Measurements from ENCODE around the gene MYL3. TPM values are rescaled to one million over a fixed set of nuclear protein-coding genes. Genes with fewer than 3 reads are reported as not detected.

Gene MYL3
- polyA plus RNA-seq, 1 of the 3 experiments (the other 2 are of a cell fraction) = not detected

DNA sequence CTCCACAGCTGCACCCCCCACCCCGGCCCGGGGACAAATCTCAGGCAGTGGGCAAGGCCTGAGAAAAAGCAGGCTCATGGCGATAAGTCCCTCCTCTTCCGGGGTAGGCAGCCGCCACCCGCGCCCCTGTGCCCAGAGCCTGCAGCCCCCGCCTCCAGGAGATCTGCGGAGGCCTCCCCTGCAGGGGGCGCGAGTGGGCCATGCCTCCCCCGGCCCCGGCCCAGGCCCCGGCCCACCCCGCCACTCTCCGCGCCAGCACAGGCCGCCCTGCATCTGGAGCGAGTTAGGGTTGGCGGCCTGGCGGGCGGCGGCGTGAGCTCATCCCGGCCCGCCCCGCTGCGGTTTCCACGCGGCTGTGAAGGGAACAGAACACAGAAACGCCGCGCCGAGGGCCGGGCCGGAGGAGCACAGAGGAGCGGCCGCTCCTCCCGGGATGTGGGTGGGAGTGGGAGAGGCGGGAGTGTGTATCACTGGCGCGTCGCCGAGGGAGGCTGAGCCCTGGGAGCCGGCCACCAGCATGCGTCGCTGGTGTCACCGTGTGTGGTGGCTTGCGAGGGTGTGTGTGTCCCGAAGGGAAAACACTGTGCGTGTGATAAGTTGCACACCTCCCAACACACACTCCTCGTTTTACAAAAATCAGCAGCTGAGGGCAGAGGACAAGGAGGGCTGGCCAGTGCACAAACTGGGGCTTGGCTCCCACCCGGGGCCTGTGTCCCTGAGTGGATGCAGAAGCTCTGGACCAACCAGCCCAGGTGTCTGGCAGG lies 17.2 kb downstream of the MYL3 start:
- H3K4me2 ChIP-seq = peak overlapping the region; percentile 69
- WGBS (ENCODE audit: low lambda C conversion rate) = 24% methylated on average over 6 of the region's 53 CpGs
- CTCF ChIA-PET = interaction anchor here (0.6 to 8.4 kb wide), 54 partner anchors 11 to 630 kb away, joined by 3 to 72 read pairs (median 4); partner anchors contain the start of genes MYL3, NBEAL2, PTH1R and SCAP
- H2AFZ ChIP-seq (ENCODE audit: low read depth) = peak overlapping the region; percentile 90
- no peaks in the 10 kb centered on the region for H4K20me1 ChIP-seq (ENCODE audit: insufficient read depth)
- peaks cover 0 to 27% of the 10 kb centered on the region in 2 experiments; a peak in 2 of 4 replicates for H3K4me1 ChIP-seq (ENCODE audit: control insufficient read depth in 1 of 2, insufficient read depth in 2 of 2, low read depth in 1 of 2, low read length in 1 of 2)
- H3K27ac ChIP-seq (ENCODE audit: low read depth in 2 of 2, low read length in 1 of 2) = peak overlapping the region; percentile 38 to 98
- no peaks in the 10 kb centered on the region for H3F3A ChIP-seq (replicated peaks; ENCODE audit: insufficient read depth)
- H3K36me3 ChIP-seq (replicated peaks in 1 of 2; ENCODE audit: control insufficient read depth in 1 of 2, insufficient read depth in 2 of 2, low read length in 1 of 2) = no peaks in the 10 kb centered on the region
- H3K9me2 ChIP-seq = no peaks in the 10 kb centered on the region
- H3K9ac ChIP-seq = peak overlapping the region; percentile 72
- H3K9me3 ChIP-seq = peaks cover 4% of the 10 kb centered on the region; the same call in 1 of the 2 replicates
- H3K79me2 ChIP-seq (ENCODE audit: insufficient read depth) = no peaks in the 10 kb centered on the region
- peak; percentile 98 for DNase-seq
- TF ChIP-seq TAF1 (IDR thresholded peaks at IDR 0.05; ENCODE audit: borderline replicate concordance, low read depth, low read length) (peak; percentile 13; the same call in 1 of the 2 replicates), SMC3 (IDR thresholded peaks at IDR 0.05; ENCODE audit: low read depth, low read length) (peak; percentile 32; the same call in 1 of the 2 replicates), EP300 (IDR thresholded peaks at IDR 0.05; ENCODE audit: borderline replicate concordance in 1 of 2, low read depth in 1 of 2, low read length in 1 of 2) (peak in 1 of 2 experiments; percentile 21; a peak in 1 of 4 replicates), NRF1 (IDR thresholded peaks at IDR 0.05; ENCODE audit: low read depth, low read length) (no peak), MXI1 (IDR thresholded peaks at IDR 0.05; ENCODE audit: low read depth, low read length) (peak; percentile 78), CTCF (IDR thresholded peaks at IDR 0.05) (peak; percentile 53), FOSL2 (IDR thresholded peaks at IDR 0.05; ENCODE audit: borderline replicate concordance, low read depth) (no peak), USF1 (IDR thresholded peaks at IDR 0.05; ENCODE audit: borderline replicate concordance, low read depth) (no peak), RAD21 (IDR thresholded peaks at IDR 0.05; ENCODE audit: low read length) (peak; percentile 64), POLR2AphosphoS5 (IDR thresholded peaks at IDR 0.05; ENCODE audit: low read depth, low read length) (no peak), EZH2phosphoT487 (IDR thresholded peaks at IDR 0.05; ENCODE audit: borderline replicate concordance, low read depth) (no peak), RCOR1 (IDR thresholded peaks at IDR 0.05; ENCODE audit: low read length) (no peak), TCF12 (IDR thresholded peaks at IDR 0.05) (peak; percentile 74; the same call in 1 of the 2 replicates)
- TF ChIP-seq, protein P1, sequence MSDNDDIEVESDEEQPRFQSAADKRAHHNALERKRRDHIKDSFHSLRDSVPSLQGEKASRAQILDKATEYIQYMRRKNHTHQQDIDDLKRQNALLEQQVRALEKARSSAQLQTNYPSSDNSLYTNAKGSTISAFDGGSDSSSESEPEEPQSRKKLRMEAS (IDR thresholded peaks at IDR 0.05; ENCODE audit: low read depth) = peak; percentile 74
- H3K4me3 ChIP-seq (ENCODE audit: low read depth in 2 of 2, low read length in 1 of 2) = peak overlapping the region; percentile 46 to 49; a peak in 3 of 4 replicates
- H3K27me3 ChIP-seq (ENCODE audit: insufficient read depth) = no peaks in the 10 kb centered on the region
- POLR2A ChIA-PET = interaction anchor here (0.7 to 2.5 kb wide), 18 partner anchors 12 to 318 kb away, joined by 3 to 15 read pairs (median 4); partner anchors contain the start of genes CCDC12, PTH1R, SETD2 and TMIE

All from SK-N-SH (cell line).